NB4 (cell line): ENCODE measurements around the gene APEX2.

Experiments
- MYC ChIP-seq: IDR thresholded peaks from 2 replicates; pipeline ENCODE4 v1.6.1; 2011; ENCODE audit warnings: low read depth, low read length
- POLR2A ChIP-seq: IDR thresholded peaks from 2 replicates; pipeline ENCODE4 v1.6.1; 2011; ENCODE audit warnings: mild to moderate bottlenecking; ENCODE audit not compliant: insufficient read length; ENCODE audit errors: extremely low read depth
- TF ChIP-seq, protein P1 (sequence below): IDR thresholded peaks from one replicate; pipeline ENCODE4 v1.5.1; 2012; ENCODE audit warnings: low read depth, low read length
- TF ChIP-seq, protein P2 (sequence below): IDR thresholded peaks from 2 replicates; pipeline ENCODE4 v1.6.1; 2011; ENCODE audit warnings: low read depth, low read length

DNA sequence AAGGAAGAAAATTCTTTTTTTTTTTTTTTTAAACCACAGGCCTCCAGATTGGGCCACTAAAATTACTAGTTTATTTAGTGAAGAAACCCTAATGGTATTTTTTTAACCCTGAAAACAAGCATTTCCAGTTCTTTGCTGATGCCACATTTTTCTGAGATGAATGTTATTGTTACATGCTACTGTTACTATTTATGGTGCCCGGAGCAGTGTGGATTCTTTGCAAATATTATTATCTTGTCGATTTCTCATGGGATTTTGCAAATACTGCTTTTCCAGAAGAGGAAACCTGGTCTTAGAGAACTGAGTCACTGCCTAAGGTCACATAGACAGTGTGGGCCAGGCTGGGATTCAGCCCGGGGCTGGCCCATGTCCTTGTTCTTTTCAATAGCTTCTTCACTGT lies 39.3 kb downstream of the APEX2 start:
- TF ChIP-seq, protein P1, sequence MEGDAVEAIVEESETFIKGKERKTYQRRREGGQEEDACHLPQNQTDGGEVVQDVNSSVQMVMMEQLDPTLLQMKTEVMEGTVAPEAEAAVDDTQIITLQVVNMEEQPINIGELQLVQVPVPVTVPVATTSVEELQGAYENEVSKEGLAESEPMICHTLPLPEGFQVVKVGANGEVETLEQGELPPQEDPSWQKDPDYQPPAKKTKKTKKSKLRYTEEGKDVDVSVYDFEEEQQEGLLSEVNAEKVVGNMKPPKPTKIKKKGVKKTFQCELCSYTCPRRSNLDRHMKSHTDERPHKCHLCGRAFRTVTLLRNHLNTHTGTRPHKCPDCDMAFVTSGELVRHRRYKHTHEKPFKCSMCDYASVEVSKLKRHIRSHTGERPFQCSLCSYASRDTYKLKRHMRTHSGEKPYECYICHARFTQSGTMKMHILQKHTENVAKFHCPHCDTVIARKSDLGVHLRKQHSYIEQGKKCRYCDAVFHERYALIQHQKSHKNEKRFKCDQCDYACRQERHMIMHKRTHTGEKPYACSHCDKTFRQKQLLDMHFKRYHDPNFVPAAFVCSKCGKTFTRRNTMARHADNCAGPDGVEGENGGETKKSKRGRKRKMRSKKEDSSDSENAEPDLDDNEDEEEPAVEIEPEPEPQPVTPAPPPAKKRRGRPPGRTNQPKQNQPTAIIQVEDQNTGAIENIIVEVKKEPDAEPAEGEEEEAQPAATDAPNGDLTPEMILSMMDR, result no peak
- TF ChIP-seq, protein P2, sequence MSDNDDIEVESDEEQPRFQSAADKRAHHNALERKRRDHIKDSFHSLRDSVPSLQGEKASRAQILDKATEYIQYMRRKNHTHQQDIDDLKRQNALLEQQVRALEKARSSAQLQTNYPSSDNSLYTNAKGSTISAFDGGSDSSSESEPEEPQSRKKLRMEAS, result no peak
- no peak for TF ChIP-seq POLR2A
- TF ChIP-seq MYC, result no peak
